Hematopoietic multipotent progenitor cell treated with erythropoietin and hydrocortisone succinate and interleukin-3 and kit ligand, for 4 days (in vitro differentiated cells): ENCODE data around the gene SPOCK1.

Experiments used
- DNase-seq: peaks from one replicate; pipeline ENCODE4 v3.0.0-alpha.2; 2015

Gene SPOCK1

GRCh38 chr5:137185193-137185592 is 313.9 kb downstream of the SPOCK1 start:
- DNase-seq, result no peak

DNA sequence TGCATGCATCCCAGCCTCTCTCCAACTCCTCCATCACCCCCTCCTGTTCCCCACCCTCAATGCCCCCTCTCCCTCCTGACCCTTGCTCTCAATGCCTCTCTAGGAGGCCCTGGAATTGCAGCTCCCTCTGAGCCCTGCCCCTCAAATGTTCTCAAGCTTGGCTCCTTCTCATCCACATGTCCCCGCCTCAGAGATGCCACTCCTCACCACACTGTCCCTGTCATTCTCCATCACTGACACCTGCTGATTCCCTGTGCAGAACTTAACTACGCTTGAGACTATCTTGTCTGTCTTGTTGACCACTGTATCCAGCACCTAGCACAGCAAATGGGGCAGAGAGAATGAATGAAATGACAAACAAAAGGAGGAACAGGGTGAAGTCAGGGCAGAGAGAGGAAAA is 314.4 kb downstream of the SPOCK1 start:
- no peak for DNase-seq

GRCh38 chr5:137182576-137182975 is 316.6 kb downstream of the SPOCK1 start:
- DNase-seq, result no peak

GRCh38 chr5:137181667-137182066 is 317.5 kb downstream of the SPOCK1 start:
- DNase-seq, result no peak

GRCh38 chr5:137179203-137179602 is 319.9 kb downstream of the SPOCK1 start:
- DNase-seq, result no peak

DNA sequence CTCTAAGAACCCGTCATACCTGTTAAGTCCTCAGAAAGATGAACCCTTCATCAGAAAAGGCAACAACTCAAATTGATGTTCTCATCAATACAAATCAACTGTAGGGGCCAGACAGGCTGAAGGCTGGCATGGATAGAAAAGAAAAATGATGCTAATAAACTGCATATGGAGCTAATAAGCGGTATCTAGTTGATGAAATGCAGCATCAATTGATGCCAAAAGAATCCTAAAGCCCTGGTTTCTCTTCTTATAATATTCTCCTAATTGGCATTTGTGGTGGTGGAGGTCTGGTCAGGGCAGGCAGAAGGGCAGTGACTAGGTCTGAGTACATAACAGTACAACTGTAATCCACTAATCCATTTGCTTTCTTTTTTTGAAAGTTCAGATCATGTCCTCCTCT is 322.5 kb downstream of the SPOCK1 start:
- no peak for DNase-seq

DNA sequence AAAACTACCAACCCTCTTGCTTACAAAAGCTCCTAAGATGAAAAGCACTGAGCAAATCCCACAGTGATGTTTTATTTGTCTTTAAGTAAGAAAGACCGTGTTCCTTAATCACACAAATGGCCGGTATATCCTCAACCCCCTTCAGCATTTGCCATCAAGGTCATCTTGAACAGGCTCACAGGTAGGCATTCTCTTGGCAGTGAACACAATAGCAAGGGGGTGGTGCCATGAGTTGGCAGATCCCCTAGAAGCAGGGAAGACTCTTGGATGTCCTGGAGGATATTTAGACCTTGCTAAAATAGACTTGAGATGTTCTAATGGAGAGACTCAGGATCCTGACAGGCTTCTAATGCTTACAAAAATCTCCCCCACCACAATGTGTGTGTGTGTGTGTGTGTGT is 323.0 kb downstream of the SPOCK1 start:
- no peak for DNase-seq

DNA sequence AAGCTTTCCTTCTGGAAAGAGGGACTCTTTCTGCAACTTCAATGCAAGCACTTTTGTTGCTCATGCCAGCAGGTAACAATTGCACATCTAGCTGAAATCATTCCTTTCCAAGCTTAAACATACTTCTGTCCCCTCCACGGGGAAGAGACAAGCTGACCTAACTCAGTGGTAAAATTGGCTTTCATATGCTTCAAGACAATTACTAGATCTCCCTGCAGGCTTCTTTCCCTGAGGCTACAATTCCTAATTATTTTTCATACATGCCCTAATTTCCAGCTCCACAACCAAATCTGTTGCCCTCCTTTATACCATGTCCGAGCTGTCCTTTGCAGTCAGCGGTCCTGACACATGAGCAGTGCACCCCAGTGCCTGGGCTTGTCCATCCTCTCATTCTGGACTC is 324.9 kb downstream of the SPOCK1 start:
- DNase-seq, result no peak

GRCh38 chr5:137172258-137172657 is 326.9 kb downstream of the SPOCK1 start:
- DNase-seq, result no peak

DNA sequence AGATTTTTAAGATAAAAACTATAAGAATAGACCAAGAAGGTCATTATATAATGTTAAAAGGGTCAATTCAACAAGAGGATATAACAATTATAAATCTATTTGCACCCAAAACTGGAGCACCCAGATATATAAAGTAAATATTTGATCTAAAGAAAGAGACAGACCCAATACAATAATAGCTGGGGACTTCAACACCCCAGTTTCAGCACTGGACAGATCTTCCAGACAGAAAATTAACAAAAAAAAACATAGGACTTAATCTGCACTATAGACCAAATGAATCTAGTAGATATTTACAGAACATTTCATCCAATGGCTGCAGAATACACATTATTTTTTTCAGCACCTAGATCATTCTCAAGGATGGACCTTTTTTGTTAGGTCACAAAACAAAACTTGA is 331.9 kb downstream of the SPOCK1 start:
- DNase-seq, result no peak

DNA sequence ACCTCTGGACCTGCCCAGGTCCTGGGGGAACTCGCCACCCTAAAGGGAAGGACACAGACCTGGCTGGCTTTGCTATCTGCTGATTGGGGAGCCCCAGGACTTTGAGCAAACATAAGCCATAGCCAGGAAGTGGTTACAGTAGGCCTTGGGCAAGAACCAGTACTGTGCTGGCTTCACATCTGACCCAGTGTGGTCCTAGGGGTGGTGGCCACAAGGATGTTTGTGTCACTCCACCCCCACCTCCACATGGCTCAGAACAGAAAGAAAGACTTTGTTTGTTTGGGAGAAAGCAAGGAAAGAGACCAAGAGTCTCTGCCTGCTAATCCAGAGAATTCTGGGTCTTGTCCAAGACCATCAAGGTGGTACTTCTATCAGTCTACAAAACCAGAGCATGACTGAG is 334.2 kb downstream of the SPOCK1 start:
- DNase-seq, result no peak

GRCh38 chr5:137164536-137164935 is 334.6 kb downstream of the SPOCK1 start:
- no peak for DNase-seq

GRCh38 chr5:137158691-137159090 is 340.4 kb downstream of the SPOCK1 start:
- DNase-seq, result no peak

- no peak for DNase-seq
These were observed 342.9 kb downstream of the SPOCK1 start for GRCh38 chr5:137156180-137156579.

GRCh38 chr5:137155261-137156000 is 343.7 kb downstream of the SPOCK1 start:
- DNase-seq, result no peak

- DNase-seq, result no peak
These were observed 346.5 kb downstream of the SPOCK1 start for GRCh38 chr5:137152616-137153015.

GRCh38 chr5:137148655-137149054 is 350.5 kb downstream of the SPOCK1 start:
- no peak for DNase-seq

DNA sequence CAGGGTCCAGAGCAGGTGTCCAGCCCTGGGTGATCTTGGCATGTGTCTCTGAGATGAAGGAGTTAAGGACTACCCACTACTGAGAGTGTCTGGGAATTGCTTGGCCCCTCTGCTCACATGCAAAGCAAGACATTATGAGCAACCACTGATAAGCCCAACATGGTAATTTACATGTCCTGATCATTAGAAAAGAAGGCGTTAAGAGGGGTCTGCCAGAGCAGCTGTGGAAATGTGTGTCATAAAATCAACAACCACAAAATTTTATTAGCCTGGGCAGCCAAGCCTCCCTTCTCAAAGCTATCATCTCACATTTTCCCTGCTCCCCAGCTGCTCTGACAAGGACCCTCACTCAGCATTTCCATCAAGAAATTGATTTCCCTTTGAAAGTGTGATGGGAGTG is 351.0 kb downstream of the SPOCK1 start:
- DNase-seq, result no peak

DNA sequence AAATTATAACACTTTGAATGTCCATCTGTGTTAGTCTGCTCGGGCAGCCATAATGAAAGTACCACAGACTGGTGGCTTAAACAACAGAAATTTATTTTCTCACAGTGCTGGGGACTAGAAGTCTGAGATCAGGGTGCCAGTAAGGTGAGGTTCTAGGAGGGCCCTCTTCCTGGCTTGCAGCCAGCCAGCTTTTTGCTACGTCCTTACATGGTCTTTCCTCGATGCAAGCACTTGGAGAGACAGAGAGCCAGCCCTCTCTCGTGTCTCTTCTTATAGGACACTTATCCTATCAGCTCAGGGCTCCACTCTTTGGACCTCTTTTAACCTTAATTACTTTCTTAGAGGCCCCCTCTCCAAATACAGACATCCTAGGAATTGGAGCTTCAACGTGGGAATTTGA is 351.8 kb downstream of the SPOCK1 start:
- no peak for DNase-seq

GRCh38 chr5:137146402-137146890 is 352.7 kb downstream of the SPOCK1 start:
- no peak for DNase-seq

DNA sequence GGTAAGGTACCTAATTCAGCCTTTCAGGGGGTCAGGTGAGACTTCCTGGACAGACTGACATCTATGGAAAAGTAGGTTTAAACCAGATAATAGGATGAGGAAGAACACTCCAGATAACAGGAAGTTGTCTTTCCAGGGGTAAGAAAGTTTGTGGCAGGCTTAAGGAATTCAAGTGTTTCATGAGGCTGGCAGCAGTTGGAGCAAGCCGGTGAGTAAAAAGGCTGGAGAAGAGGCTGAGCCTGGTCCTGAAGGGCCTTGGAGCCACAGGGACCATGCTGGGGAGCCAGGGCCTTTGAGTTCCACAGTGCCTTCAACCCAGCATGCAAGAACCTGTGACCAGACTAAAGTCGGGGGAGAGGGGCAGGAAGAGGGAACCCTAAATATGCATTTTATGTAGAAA is 353.4 kb downstream of the SPOCK1 start:
- DNase-seq, result no peak

DNA sequence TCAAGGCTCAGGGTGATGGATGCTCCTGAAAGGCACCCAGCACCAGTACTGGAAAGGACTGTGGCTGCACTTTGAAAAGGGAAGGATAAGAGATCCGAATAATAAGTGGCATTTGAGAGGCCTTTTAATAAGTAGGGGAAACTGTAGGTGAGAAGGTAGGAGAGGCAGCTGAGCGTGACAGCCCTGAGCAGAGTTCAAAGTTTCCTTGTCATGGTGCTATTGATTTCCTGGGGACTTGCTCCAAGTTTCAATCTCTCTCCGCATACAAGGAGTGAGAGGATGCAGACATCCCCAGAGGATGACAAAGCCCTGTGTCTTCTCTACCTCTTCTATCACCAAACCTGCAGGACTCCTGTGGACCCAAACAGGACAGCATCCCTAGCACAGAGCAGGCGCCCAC is 354.5 kb downstream of the SPOCK1 start:
- DNase-seq, result no peak

GRCh38 chr5:137142764-137143605 is 356.1 kb downstream of the SPOCK1 start:
- no peak for DNase-seq

GRCh38 chr5:137142346-137142745 is 356.8 kb downstream of the SPOCK1 start:
- no peak for DNase-seq
